T-helper 1 cell (primary cell): ENCODE data around the gene MSX2.

ENCODE experiments used
- DNase-seq, 5 donors: peaks; one replicate each; pipeline ENCODE4 v3.0.0-alpha.2; 2012 to 2020

Gene MSX2

GRCh38 chr5:174777583-174777982 is 53.2 kb downstream of the MSX2 start:
- no peak for DNase-seq
